OCI-LY1 (cell line): Measurements from ENCODE around the gene SLC45A1.

ENCODE experiments used
- H2AFZ ChIP-seq: fragments of 200-600 bp; sonication (generic), shearing (Covaris generic); 2 replicates; pipeline ENCODE4 v1.6.0; 2014; ENCODE audit warnings: antibody characterized with exemption, mild to moderate bottlenecking, low read length
- H3F3A ChIP-seq: fragments of 200-600 bp; sonication (generic), shearing (Covaris generic); 2 replicates; pipeline ENCODE4 v1.6.0; 2014; ENCODE audit warnings: mild to moderate bottlenecking, antibody characterized with exemption, low read length, moderate library complexity; ENCODE audit not compliant: insufficient read depth
- H3K27ac ChIP-seq: fragments of 200-600 bp; sonication (generic); 2 replicates; pipeline ENCODE4 v1.5.1; 2014; ENCODE audit warnings: low read length, mixed run types, mild to moderate bottlenecking, low read depth; ENCODE audit not compliant: poor library complexity, severe bottlenecking
- H3K27me3 ChIP-seq: fragments of 200-600 bp; sonication (generic); 2 replicates; pipeline ENCODE4 v1.6.0; 2014; ENCODE audit warnings: antibody characterized with exemption, mild to moderate bottlenecking, low read length, moderate library complexity; ENCODE audit not compliant: insufficient read depth
- H3K36me3 ChIP-seq: fragments of 200-600 bp; sonication (generic); 2 replicates; pipeline ENCODE4 v1.6.1; 2014; ENCODE audit warnings: mild to moderate bottlenecking, antibody characterized with exemption, low read length, moderate library complexity, mixed read lengths; ENCODE audit not compliant: insufficient read depth
- H3K4me1 ChIP-seq: fragments of 200-600 bp; sonication (generic); 2 replicates; pipeline ENCODE4 v1.5.1; 2014; ENCODE audit warnings: mild to moderate bottlenecking, low read length, moderate library complexity; ENCODE audit not compliant: insufficient read depth, severe bottlenecking
- H3K4me2 ChIP-seq: fragments of 200-600 bp; sonication (generic), shearing (Covaris generic); 2 replicates; pipeline ENCODE4 v1.6.1; 2014; ENCODE audit warnings: low read length
- H3K4me3 ChIP-seq: fragments of 200-600 bp; sonication (generic); 2 replicates; pipeline ENCODE4 v1.5.1; 2014; ENCODE audit warnings: low read length, low read depth, mild to moderate bottlenecking, mixed read lengths; ENCODE audit not compliant: poor library complexity, severe bottlenecking
- H3K79me2 ChIP-seq: fragments of 200-600 bp; shearing (Covaris generic); 2 replicates; pipeline ENCODE4 v1.6.1; 2016; ENCODE audit warnings: mixed run types, low read length, mixed read lengths; ENCODE audit not compliant: insufficient read depth
- H3K9ac ChIP-seq: fragments of 200-600 bp; sonication (generic), shearing (Covaris generic); 2 replicates; pipeline ENCODE4 v1.6.1; 2014; ENCODE audit warnings: mild to moderate bottlenecking, low read length, mixed read lengths
- H3K9me2 ChIP-seq: fragments of 200-600 bp; sonication (generic), shearing (Covaris generic); 2 replicates; pipeline ENCODE4 v1.6.1; 2014; ENCODE audit warnings: low read depth, mild to moderate bottlenecking, low read length, mixed read lengths
- H3K9me3 ChIP-seq: fragments of 200-600 bp; shearing (Covaris generic); 2 replicates; pipeline ENCODE4 v1.6.1; 2014; ENCODE audit warnings: low read length, mixed read lengths
- H4K20me1 ChIP-seq: fragments of 200-600 bp; sonication (generic), shearing (Covaris generic); 2 replicates; pipeline ENCODE4 v1.6.0; 2016; ENCODE audit warnings: mild to moderate bottlenecking, low read length; ENCODE audit not compliant: insufficient read depth
- EZH2 ChIP-seq: fragments of 200-600 bp; sonication (generic), shearing (Covaris generic); IDR thresholded peaks from 2 replicates; pipeline ENCODE4 v1.8.0; 2017; ENCODE audit warnings: borderline replicate concordance, mixed run types, mild to moderate bottlenecking, antibody characterized with exemption, low read length, moderate library complexity, mixed read lengths
- TF ChIP-seq, protein P1 (sequence below): fragments of 200-600 bp; sonication (generic), shearing (Covaris generic); IDR thresholded peaks from 2 replicates; pipeline ENCODE4 v1.5.1; 2017; ENCODE audit warnings: mild to moderate bottlenecking, antibody characterized with exemption, low read length, moderate library complexity, mixed read lengths

SLC45A1 gene

DNA sequence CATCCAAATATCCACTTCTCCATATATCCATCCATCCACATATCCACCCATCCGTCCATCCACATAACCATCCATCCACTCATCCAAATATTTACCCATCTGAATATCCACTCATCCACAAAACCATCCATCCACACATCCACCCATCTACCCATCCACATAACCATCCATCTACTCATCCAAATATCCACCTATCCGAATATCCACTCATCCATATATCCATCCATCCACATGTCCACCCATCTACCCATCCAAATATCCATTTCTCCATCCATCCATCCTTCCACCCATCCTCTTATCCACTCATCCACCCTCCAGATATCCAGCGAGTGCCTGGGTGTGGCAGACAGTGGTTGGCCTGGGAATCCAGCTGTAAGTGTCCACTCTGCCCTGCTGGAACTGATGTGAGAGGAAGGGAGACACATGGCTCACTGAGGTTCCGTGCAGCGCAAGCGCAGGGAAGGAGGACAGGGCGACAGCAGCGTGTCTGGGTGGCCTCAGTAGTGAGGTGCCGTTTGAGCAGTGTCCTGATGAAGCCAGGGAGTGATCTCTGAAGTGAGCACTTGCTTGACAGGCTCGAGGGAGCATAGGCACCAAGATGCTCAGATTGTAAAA lies 27.1 kb downstream of the SLC45A1 start:
- Histone ChIP-seq H2AFZ (no peak overlapping the region), H3K9me2 (no peaks in the 10 kb centered on the region), H3K79me2 (no peaks in the 10 kb centered on the region), H3K9ac (no peak overlapping the region), H3K4me3 (no peak overlapping the region), H3K4me2 (no peak overlapping the region), H3K27me3 (no peaks in the 10 kb centered on the region), H3K4me1 (no peaks in the 10 kb centered on the region), H3K9me3 (no peaks in the 10 kb centered on the region), H3F3A (no peaks in the 10 kb centered on the region), H4K20me1 (no peaks in the 10 kb centered on the region), H3K36me3 (no peaks in the 10 kb centered on the region), H3K27ac (no peak overlapping the region)
- TF ChIP-seq, protein P1, sequence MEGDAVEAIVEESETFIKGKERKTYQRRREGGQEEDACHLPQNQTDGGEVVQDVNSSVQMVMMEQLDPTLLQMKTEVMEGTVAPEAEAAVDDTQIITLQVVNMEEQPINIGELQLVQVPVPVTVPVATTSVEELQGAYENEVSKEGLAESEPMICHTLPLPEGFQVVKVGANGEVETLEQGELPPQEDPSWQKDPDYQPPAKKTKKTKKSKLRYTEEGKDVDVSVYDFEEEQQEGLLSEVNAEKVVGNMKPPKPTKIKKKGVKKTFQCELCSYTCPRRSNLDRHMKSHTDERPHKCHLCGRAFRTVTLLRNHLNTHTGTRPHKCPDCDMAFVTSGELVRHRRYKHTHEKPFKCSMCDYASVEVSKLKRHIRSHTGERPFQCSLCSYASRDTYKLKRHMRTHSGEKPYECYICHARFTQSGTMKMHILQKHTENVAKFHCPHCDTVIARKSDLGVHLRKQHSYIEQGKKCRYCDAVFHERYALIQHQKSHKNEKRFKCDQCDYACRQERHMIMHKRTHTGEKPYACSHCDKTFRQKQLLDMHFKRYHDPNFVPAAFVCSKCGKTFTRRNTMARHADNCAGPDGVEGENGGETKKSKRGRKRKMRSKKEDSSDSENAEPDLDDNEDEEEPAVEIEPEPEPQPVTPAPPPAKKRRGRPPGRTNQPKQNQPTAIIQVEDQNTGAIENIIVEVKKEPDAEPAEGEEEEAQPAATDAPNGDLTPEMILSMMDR, result no peak
- TF ChIP-seq EZH2, result no peak

GRCh38 chr1:8345621-8346415 lies 27.9 kb downstream of the SLC45A1 start:
- H3K9ac ChIP-seq, result no peak overlapping the region

DNA sequence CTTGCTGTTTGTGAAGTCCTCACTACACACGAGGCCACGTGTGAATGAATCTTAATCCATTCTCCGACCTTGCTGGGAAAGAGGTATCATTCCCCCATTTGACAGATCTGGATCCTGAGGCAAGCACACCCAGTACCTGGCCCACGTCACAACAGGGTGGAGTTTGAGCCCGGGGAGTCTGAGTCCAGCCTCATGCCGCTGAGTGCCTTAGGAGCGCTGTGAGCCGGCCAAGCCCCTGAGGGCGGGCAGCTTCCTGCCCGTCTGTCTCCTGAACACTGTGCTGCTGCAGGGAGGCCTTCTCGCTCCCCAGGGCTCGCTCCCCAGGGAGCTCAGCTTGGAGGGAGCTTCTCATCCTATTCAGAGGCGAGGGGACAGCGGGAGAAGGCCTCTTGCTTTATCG lies 29.7 kb downstream of the SLC45A1 start:
- H3K9ac ChIP-seq, result no peak overlapping the region
- H3K27ac ChIP-seq, result no peak overlapping the region
- H3K79me2 ChIP-seq, result no peaks in the 10 kb centered on the region
- peaks cover 7% of the 10 kb centered on the region for H3K36me3 ChIP-seq
- H3K4me2 ChIP-seq, result no peak overlapping the region
- TF ChIP-seq, protein P1, result no peak
- TF ChIP-seq EZH2, result no peak
- H3K4me1 ChIP-seq, result no peaks in the 10 kb centered on the region
- no peaks in the 10 kb centered on the region for H3K9me3 ChIP-seq
- H4K20me1 ChIP-seq, result no peaks in the 10 kb centered on the region
- no peaks in the 10 kb centered on the region for H3K27me3 ChIP-seq
- H2AFZ ChIP-seq, result no peak overlapping the region
- no peak overlapping the region for H3K4me3 ChIP-seq
- 0 out of 2 replicates have a peak, but pooled peaks cover under 1% of the 10 kb centered on the region for H3F3A ChIP-seq
- no peaks in the 10 kb centered on the region for H3K9me2 ChIP-seq

More at GRCh38 chr1:8345621-8346415, 27.9 kb downstream of the SLC45A1 start:
- no peaks in the 10 kb centered on the region for H4K20me1 ChIP-seq
- TF ChIP-seq, protein P1, result no peak
- no peak for TF ChIP-seq EZH2
- no peak overlapping the region for H3K27ac ChIP-seq
- no peak overlapping the region for H3K4me2 ChIP-seq
- H2AFZ ChIP-seq, result no peak overlapping the region
- H3K27me3 ChIP-seq, result no peaks in the 10 kb centered on the region
- no peaks in the 10 kb centered on the region for H3K79me2 ChIP-seq
- no peaks in the 10 kb centered on the region for H3K9me3 ChIP-seq
- H3K36me3 ChIP-seq, result no peaks in the 10 kb centered on the region
- no peaks in the 10 kb centered on the region for H3K4me1 ChIP-seq
- H3K9me2 ChIP-seq, result no peaks in the 10 kb centered on the region
- no peaks in the 10 kb centered on the region for H3F3A ChIP-seq
- no peak overlapping the region for H3K4me3 ChIP-seq
